ENCODE results near the gene DDX52.

GRCh38 chr17:37608351-37609169 is 34.7 kb downstream of the DDX52 start:
- TF ChIP-seq CTCF (IDR thresholded peaks at IDR 0.05) (no peak), POLR2A (IDR thresholded peaks at IDR 0.05) (no peak)
